SKM-1 (cell line): Measurements from ENCODE around the gene TSTD2.
"Not testable (repeated sequence)": the region's sequence is repeated elsewhere in the genome, so short reads cannot be mapped to it uniquely, and the experiment has no call there.

Experiments used
- DNase-seq: peaks from one replicate; lab custom pipeline; 2025; ENCODE audit not compliant: unreplicated experiment; lab: John Stamatoyannopoulos, UW

Gene TSTD2

DNA sequence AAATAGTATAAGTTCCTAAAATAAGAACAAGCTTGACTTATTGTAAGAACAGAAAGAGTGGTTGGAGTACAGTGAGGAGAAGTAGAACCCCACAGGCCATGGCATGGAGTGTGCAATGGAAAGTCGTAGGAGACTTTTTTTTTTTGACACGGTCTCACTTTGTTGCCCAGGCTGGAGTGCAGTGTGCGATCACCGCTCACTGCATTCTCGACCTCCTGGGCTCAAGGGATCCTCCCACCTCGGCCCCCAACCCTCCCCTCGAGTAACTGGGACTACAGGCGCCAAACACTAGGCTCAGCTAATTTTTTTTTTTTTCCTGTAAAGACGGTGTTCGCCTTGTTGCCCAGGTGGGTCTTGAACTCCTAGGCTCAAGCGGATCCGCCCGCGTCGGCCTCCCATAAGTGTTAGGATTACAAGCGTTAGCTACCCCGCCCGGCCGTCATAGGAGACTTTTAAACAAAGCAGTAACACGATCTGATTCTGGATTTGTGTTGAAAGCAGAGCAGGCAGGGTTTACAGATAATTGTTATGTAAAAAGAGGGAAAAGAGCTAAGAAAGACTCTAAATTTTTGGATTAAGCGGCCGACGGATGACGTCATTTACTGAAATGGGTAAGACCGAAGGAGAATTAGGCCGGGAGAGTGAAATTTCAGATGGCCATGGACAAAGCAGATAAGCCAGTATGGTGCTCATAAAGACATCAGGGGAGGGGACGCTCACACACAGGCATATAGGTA lies 752 bp downstream of the TSTD2 start:
- DNase-seq: no peak

- no peak for DNase-seq
These were observed 2.6 kb downstream of the TSTD2 start for GRCh38 chr9:97630591-97630990.

DNA sequence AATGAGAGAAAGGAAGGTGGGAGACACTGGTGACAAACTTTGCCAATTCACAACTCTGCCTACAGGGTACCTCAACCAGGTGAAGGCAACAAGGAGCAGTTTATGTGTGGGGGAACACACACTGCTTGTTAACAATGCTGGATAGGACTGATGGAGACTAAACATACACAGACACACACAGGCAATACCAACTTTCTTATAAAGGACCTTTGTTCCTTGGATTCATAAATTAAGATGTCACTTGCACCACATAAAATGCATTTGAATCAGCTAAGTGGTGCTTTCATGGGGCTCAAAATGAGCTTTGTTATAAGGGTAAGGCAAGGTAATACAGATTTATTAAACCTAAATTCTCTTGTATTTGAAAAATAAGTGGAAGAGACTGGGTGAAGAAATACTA lies 4.0 kb downstream of the TSTD2 start:
- DNase-seq: no peak

DNA sequence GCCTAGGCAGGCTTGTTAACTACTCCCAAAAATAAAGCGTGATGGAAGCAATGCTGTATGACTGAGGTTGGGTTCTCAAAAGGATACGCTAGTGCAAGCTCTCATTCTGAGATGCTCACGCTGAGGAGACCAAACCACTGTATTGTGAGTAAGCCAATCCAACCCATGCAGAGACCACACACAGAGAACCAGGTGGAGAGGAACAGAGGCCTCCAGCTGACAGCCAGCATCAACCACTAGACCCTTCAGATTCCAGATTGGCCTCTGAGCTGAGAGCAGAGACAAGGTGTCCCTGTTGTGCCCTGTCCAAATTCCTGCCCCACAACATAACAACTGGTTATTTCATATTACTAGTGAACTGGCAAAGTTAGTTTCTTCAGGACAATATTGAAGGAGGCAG lies 4.5 kb downstream of the TSTD2 start:
- DNase-seq: no peak

DNA sequence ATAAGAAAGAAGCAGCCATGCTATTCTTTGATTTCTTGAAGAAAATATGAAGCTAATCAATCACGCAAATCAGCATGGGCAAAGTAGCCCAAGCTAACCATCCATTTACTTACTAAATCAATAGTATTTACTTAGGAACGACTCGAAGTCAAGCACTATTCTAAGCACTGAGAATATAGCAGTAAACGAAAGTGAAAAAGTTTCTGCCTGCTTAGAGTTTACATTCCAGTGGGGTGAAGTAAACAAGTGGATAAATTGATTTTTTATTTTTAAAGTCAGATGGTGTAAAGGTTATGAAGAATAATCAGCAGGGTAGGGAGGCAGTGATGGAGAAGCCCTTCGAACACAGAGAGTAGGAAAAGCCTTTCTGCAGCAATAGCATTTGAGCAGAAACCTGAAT lies 5.5 kb downstream of the TSTD2 start:
- no peak for DNase-seq

- no peak for DNase-seq
These were observed 7.5 kb downstream of the TSTD2 start for GRCh38 chr9:97625620-97626019.

DNA sequence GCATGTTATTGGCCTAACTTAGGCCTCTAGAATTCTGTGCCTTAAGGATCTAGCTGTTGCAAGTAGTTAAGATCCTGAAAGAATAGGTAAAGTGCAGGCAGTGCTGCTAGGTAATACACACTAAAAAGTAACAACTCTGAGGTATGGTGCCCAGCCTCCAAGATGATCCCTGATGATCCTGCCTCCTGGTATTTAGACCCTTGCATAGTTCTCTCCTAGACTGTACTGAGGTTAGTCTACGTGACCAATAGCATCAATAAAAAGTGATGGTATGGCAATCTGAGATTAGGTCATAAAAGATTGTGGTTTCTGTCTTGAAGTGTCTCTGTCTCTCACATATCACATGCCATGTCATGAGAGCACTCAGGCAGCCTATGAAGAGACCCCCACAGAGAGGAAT lies 9.2 kb downstream of the TSTD2 start:
- DNase-seq: no peak

DNA sequence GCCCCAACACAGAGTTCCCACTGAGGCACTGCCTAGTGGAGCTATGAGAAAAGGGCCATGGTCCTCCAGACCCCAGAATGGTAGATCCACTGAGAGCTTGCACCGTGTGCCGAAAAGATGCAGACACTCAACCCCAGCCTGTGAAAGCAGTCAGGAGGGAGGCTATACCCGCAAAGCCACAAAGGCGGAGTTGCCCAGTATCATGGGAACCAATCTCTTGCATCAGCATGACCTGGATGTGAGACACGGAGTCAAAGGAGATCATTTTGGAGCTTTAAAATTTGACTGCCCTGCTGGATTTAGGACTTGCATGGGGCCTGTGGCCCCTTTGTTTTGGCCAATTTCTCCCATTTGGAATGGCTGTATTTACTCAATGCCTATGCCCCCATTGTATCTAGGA lies 10.7 kb downstream of the TSTD2 start:
- not testable (repeated sequence) for DNase-seq

DNA sequence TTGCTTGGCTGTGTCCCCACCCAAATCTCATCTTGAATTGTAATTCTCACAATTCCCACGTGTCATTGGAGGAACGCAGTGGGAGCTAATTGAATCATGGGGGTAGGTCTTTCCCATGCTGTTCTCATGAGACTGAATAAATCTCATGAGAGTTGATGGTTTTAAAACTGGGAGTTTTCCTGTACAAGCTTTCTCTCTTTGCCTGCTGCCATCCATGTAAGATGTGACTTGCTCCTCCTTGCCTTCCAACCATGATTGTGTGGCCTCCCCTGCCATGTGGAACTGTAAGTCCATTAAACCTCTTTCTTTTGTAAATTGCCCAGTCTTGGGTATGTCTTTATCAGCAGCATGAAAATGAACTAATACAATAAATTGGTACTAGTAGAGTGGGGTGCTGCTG lies 13.1 kb downstream of the TSTD2 start:
- DNase-seq: not testable (repeated sequence)

- no peak for DNase-seq
These were observed 15.2 kb downstream of the TSTD2 start for GRCh38 chr9:97617939-97618416.

- DNase-seq: no peak
These were observed 17.6 kb downstream of the TSTD2 start for GRCh38 chr9:97615439-97616072.

- DNase-seq: no peak
These were observed 28.1 kb downstream of the TSTD2 start for GRCh38 chr9:97604901-97605645.

- no peak for DNase-seq
These were observed 30.7 kb downstream of the TSTD2 start for GRCh38 chr9:97602430-97602829.

DNA sequence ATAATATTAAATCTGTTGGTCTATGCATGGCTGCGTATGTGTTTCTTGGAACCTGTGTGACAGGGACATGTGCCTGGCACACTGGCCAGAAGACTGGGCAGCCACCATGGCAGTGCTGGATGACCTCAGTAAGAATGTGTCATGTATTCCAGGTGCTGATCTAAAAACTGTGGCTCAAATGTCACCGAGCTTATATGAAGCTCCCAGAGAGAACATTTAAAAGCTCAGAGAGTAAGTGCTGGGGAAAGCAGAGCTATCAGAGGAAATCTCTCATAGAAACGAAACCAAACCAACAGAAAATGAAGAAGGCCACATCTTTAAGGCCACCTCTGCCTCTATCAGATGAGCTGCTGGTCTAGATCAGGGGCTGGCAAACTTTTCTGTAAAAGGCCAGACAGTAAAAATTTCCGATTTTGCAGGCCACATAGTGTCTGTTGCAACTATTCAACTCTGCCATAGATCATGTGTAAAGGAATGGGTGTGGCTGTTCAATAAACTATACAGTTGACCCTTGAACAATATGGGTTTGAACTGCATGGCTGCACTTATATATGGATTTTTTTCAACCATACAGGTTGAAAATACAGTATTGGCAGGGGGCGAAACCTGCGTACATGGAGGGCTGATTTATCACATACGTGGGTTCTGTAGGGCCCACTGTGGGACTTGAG lies 31.8 kb downstream of the TSTD2 start:
- no peak for DNase-seq

- DNase-seq: no peak
These were observed 32.5 kb downstream of the TSTD2 start for GRCh38 chr9:97600531-97601227.

DNA sequence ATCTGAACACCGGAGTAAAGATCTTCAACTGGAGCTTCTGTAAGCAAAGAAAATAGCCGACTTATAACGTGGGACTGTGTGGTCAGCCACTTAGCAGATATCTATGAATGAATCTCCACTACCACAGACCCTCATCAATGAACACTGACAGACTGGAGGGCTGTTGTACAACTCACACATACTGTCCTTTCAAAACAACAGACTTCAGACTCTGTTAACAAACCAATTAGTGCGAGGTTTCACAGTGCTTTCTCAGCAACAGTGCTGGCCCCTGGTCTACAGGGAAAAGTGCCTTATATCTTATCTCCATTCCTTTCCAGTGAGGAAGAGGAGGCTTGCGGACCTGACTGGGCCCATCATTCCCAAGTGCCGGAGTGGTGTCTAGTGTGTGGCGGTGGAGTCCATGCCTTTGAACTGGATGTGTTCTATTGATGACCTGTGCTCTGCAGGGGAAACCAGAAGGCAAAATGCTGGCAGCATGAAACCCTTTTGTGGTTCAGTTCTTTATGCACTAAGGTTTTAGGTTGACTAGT lies 33.8 kb downstream of the TSTD2 start:
- DNase-seq: no peak

GRCh38 chr9:97598461-97599288 lies 34.5 kb downstream of the TSTD2 start:
- peak; percentile 42 for DNase-seq

- no peak for DNase-seq
These were observed 36.3 kb downstream of the TSTD2 start for GRCh38 chr9:97596906-97597305.

DNA sequence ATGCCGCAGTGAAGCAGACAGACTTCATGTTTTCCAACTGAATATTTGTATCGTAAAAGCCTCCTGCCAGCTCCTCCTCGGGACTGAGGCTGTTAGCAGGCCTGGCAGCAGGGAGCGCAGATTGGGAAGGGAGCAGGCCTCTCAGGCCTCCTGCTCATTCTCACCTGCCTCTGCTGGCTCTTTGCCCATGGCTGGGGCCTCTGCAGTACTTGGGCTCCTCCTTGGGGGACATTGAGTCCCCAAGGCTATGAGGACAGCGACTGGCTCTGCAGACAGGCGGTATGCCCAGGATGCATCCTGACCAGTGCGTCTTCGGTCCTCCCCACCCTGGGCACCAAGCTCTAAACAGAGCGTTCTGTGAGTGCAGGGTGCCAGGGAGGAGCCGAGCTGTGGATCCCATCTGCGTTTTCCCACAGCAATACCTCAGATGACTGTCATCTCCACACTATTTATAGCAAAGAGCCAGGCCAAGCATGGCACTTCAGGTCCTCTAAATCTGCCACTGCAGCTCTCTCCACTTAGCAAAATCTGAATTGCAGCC lies 38.7 kb downstream of the TSTD2 start:
- DNase-seq: no peak
